ENCODE results near the gene NTNG1.

Gene NTNG1

DNA sequence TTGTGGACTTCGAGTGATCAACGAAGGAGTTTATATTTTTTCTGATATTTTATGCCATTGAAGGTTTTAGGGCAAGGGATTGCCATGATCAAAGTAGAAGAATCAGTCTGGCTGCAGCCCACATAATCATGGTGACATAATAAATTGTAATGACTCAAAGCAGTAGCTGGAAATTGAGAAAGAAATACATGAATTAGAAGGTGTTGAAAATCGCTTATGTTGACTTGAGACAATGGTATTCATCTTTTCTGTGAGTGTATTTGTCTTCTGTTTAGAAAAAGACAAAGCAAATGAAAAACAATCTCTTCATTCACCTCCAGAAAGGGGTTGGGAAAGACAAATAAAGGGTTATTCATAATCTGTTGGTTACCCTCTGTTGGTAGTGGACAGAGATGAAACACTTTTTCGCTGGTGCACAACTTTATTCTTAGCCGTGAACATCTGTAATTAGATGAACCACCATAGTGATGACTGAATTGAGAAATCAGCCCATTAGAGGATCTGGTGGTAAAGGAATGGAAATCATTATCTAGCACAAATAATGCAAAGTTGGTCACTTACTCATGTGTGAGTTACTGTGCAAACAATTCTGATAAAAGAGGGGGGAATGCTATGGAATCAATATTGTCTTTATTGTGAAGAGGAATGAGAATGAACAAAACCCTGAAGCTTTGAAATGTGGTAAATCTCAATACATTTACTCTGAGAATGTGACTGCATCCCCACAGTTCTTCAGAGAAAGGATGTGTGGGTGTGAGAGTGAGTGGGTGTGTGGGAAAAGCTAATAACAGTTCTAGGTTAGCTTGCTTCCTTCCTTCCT is 121.8 kb downstream of the NTNG1 start:
- no peak for DNase-seq

DNA sequence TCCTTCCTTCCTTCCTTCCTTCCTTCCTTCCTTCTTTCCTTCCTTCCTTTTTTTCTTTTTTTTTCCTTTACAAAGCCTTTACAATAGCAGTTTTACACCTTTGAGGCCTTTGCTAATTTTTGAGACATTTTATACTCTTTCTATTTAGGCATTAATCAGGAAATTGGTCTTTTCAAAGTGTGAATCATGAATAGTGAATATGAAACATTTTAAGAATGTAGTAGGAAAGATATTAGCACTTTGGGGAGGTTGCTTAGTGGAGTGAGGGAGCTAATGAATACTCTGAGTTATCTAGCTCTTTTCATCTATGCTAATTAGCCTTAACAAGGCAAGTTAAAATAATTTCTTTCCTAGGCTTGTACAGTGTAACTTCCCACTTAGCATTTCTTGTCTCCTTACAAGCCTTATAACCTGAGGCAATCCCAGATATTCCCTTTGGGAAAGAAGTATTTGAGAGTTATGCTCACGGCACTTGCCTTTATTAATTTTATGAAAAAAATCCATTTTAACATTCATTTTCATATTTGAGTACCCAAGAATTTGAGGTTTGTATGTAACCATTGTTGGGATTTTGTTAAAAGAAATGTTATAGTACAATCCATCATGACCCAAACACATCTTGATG is 122.6 kb downstream of the NTNG1 start:
- DNase-seq, result no peak

DNA sequence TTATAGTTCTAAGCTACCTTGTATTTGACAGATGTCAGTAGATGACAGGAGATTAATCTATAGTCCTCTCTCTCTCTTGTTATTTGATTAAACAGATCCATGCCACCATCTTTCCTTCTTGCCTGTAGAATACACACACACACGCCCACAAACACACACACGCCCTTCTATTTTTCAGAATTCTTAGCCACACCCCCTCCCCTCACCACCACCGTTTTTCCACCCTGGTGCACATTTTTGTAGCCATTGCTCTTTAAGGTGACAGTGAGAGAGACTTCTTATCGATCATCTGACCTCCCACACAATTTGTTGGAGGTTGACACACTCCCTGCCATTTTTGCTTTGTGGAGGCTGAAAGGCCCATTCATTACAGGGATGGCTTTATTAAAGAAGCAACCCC is 123.2 kb downstream of the NTNG1 start:
- DNase-seq, result no peak

DNA sequence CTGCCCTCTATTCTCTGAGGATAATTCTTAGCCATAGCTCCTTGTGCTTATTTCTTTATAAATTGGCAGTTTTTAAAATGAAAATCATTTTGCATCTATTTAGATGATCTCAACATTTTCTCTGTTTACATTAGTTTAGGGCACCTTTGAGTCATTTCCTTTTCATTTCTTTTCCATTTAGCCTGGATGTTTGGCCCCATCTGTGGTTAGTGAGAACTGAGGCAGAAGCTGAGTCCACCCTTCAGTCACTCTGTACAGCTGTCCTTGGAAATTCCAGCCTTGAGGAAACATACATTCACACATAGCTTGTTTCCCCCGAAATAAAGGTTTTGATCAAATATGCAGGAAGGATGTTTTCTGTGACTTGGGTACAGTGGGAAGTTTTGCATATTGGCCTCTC is 123.7 kb downstream of the NTNG1 start:
- no peak for DNase-seq

DNA sequence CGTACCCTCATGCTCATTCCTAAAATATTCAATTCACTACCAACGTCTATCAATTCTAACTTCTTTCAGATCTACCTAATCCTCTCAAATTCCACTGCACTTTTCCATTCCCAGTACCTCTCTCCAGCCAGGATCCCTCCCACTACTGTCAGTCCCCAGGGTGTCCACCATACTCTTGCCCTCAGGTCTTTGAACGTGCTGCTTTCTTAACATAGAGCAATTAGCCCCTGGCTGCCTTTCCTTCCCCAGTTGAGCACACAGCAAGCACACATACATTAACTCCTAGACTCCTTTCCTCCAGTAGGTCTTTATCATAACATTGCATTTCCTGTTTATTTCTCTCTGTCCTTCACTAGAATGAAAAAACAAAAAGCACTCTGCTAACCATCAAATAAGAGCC is 126.7 kb downstream of the NTNG1 start:
- no peak for DNase-seq

DNA sequence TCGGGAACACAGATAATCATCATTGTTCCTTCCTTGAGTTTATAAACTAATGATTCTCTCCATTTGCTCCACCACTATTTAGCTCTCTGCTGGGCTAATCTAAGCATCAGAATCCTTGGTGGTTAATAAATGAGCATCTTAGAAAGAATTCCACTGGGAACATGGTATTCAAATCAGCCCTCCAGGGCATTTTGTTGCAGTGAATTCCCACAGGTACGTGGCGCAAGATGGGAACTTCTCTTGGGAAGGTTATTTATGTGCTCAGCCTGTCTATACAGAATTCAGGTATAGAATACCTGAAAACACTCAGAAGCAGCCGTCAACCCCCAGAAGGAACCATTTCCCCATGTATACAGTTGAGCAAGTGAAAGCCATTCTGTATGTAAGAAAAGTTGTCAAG is 131.5 kb downstream of the NTNG1 start:
- no peak for DNase-seq

DNA sequence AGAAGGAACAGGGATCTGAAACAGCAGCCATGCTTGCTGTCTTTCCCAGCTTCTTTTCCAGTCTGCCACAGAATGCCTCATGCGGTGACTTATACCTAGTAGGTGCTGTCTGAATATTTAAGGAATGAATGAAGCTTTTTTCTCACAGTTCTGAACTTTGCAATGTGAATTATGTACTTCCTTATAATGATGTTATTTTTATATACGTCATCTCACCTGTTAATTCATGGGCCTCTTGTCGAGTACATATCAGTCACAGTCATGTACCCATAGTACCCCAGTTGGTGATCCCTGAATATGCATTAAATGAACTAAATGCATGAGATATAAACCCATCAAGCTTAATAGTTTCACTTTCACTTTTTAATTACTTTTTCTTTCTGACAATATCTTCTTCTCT is 132.7 kb downstream of the NTNG1 start:
- DNase-seq, result no peak

DNA sequence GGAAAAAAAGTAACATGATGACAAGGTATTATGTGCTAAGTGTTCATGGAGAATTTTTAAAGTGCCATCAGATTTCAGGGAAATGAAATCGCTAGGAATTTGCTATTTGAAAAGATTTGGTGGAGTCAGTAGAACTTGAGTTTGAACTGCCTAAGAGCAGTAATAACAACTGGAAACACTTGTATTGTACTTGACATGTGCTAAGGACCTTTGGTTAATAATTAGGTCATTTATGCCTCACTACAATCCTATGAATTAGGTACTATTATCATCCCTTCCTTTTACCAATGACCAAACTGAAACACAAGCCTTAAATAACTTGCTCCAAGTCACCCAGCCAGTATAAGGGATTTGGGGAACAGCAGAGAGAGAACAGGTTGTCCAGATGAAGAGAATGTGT is 133.4 kb downstream of the NTNG1 start:
- no peak for DNase-seq

DNA sequence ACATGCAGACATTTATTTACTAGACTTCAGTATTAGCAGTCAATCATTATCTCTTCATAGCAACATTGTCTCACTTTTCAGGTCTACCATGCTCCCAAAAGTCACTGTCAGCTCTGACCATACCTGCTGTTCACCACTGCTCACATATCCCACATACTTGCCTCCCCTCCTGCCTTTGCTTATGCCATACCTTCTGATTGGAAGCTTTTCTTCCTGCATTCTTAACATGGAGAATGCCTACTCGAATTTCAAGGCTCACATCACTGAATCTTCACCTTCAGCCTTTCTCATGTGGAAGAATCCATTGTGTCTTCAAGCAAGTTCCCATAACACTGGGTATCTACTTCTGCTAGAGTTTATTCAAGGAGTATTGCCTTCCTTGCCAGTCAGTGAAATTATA is 135.4 kb downstream of the NTNG1 start:
- no peak for DNase-seq

DNA sequence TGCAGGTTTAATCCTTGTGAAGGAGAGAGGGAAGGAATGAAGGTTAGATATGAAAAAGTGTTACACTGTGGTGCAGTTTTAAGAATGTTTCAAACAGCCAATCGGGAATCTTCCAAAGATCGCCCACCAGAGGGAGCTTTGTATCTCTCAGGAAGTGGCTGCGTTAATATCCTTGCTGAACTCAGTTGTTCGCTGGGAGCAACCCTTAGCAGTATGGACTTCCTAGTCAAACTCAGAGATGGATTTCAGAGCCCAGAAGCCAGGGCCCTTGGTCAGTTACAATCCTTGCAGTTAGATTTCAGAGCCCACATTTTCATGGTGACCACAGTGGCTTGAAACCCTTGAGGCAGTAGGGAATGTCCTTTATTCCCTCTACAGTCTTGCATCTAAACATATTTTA is 136.2 kb downstream of the NTNG1 start:
- DNase-seq, result peak; percentile 4

DNA sequence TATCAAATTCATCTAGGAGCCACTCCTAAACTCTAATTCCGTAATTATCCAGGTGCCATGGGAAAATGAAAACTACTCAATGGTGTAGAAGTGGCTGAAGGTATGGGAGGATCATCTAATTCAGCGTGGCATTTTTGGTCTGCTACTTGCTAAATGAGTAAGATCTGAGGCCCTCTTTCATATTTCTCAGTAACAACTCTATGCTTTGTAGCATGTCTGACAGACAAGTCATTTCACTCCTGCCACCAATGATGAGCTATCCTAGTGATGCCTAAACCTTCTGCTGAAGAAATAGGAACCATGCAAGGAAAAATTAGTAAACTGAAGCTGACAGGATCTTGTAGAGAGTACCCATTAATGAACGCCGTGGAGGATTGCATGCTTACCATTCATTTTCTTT is 145.3 kb downstream of the NTNG1 start:
- DNase-seq, result no peak

DNA sequence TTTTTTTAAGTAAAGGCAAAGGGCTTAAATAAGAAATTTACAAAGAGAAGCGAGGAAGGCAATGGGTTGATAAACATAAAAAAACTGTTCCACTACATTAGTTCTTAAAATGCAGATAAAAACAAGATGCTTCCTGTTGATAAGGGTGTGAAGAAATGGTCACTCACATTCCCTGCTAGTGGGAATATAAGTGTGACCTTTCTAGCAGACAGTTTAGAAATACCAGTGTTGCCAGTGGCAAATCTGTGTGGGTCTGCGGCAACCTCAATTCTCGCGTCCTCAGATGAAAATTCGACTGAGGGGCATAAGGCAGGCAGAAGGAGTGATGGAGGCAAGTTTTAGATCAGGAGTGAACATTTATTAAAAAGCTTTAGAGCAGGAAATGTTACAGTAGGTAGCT is 151.1 kb downstream of the NTNG1 start:
- DNase-seq, result no peak

DNA sequence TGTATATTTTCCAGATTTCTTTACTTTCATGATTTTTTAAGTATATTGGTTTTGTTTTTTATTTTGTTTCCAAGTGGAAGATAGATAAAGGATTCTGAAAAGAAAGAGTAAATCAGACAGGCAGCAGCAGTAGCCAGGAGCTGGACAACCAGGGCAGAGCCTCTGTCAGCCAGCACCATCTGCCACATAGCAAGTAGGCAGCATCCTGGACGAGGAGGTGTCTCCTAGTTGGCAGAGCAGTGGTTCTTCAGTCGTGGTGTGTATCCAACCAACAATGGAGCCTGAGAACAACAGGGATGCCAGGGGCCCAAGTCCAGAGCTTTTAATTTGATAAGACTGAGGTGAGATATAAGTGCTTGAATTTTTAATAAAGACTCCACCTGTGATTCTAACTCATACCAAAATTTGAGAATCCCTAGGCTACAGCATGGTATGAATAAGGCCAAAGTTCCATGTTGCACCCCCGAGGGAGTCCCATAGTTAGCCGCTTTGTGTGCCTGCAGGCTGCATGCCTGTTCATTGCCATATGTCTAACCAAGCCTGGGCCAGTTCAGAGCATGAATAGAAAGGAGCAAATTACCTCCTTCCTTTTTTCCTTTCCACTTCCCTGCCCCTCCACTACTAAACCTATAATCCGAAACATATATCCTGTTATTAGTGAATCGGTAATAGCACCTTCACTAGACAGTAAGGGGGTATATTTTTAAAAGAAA is 153.2 kb downstream of the NTNG1 start:
- no peak for DNase-seq

DNA sequence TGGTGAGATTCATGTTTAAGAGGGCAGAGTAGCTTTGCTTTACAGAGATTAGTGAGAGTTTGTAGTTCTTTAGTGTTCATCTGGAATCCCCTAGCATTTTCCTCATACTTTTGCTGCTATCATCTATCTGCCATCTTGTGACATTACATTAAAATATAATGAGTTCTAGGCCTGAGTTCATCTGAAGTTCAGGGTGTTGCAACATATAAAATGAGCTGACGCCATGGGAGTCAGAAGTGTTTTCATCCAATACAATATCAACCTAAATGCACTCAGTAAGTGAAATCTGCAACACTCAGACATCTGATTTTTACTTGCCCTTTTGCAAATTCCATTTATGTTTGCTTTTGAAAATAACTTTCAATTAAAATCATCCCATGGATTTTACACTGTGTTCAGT is 153.8 kb downstream of the NTNG1 start:
- DNase-seq, result no peak

DNA sequence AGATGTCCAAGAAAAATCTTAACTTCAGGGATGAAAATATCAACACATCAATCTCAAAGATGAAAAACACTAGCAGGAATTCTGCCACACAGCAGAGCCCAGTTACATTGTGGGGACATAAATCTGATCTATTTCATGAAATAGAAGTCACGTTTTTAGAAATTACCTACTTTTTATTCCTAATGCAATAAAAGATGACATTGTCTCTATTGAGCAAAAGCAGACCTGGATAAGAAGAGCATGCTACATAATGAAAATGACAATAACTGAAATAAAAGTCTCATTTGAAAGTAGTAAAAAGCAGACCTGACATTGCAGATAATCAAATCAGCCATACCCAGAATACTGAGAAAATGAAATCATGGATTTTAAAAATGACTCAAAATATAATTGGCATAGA is 156.8 kb downstream of the NTNG1 start:
- no peak for DNase-seq

DNA sequence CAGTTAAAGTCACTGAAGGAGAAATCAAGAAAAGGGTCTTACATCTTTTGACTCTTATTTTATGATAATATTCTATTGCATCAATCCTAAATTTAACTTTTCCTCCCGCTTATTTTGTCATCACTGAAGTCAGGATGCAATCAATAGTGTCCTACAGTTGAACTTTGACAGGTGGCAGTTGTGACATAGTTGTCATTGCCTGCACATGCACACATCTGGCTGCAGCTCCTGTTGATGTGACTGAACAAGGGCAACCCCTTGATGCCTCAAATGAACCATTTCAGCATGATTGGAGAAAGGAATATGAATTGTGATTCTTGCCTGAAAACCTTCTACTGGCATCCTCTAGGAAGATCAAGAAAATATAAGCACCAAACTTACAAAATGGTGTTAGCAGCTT is 157.7 kb downstream of the NTNG1 start:
- no peak for DNase-seq

DNA sequence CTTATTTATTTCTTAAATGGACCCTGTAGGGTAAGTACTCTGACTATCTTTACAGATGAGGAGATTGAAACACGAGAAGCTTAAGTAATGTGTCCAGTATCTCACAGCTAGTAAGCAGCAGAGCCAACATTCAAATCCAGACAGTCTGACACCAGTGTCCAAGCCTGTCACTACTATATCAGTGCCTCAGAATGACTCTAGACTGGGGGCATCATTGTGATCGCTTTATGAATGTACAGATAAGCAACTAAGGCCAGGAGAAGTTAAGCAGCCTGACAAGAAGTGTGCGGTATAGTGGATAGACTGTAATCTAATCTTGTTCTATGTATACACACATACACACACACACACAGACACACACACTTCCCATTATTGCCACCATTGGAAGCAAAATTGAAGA is 158.7 kb downstream of the NTNG1 start:
- DNase-seq, result no peak

DNA sequence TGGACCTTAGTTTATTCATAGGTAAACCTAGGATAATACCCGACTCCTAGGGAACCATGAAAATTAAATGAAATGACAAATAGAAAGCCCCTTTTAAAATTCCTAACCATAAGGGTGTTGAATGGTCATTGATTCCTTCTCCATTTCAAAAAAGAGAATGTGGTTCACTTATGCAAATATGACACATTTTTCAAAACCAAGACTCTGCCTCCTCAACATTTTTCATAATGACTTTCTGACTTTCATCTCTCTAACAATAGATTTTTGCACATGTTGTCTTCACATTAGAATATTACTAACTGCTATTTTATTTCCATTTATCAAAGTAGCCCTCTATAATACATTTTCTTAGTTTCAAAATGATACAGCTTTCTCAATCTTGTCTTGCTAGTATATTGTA is 169.1 kb downstream of the NTNG1 start:
- DNase-seq, result no peak

DNA sequence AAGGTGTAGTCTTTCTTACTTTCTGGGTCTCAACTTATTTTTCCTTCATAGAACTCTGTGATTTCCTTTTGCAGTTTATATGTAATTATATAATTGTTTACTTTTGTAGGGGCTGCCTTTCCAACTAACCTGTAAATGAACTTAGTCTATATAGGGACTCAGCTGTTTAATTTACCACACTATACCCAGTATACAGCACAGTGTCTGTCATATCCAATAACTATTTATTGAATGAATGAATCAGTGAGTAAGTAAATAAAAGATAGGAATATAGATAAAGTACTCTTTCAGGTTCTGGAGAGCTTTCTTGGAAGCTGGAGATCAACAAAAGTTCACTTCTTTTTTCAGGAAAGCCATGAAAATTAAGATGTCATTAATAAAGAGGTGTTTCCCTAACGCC is 174.8 kb downstream of the NTNG1 start:
- no peak for DNase-seq

DNA sequence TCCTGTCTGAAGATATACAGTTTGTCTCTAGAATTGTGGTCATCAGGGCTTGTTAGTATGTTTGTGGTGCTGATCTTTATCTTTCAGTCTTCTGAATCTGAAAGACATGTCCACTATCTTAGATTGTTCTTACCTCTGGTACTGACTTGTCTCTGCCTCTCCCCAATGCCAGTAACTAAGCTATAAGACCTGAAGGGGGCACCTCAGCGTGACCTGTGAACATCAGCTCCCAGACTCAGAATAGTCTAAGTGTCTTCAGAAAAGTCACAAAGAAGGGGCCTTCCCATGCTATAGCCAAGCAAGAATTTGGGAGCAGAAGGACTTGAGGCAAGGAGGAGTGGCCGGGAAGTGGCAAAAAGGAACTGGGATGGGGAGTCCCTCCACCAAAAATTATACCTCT is 178.1 kb downstream of the NTNG1 start:
- no peak for DNase-seq

DNA sequence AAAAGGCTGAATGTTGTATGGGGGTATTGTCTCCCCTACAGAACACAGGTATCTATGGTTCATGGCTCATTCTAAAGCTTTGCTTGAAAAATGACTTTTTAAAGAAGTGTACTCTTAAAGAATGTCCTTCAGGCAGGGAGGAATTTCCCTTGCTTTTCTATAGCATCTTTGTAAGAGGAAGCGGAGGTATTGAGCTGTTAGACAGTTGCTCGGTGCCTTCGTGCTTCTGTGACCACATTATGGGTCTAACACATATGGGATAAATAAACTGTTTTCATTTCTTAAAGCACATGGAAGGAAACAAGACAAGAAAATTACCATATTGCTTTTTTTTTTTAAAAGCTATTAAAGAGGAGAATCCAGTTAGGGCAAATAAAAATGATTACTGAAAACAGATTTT is 182.9 kb downstream of the NTNG1 start:
- DNase-seq, result no peak

DNA sequence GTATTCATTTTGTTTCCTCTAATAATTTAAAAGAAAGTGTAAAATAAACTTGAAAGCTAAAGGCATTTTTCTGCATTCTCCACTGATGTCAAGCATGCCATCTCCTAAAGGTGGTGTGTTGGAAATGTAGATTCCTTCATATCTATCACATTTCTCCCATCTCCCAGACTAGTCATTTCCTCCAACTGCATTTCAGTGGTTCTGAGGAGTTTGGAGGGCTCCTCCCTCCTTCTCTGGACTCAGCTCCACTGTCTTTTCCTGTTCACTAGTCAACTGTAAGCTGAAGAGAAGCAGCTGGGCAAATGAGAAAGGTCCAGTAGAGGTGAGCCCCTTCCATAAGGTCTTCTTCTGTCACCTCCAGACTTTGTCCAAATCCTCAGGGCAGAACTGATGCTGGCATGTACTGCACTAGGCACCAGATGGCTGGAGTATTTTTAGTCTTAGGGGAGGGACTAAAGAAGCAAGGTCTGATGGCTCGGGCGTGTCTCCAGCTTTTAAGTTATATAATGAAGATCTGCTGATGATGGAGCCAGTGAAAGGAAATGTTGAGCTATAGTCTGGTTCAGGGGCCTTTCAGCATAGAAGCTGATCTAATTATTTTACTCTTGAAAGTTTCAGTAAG is 186.1 kb downstream of the NTNG1 start:
- no peak for DNase-seq

DNA sequence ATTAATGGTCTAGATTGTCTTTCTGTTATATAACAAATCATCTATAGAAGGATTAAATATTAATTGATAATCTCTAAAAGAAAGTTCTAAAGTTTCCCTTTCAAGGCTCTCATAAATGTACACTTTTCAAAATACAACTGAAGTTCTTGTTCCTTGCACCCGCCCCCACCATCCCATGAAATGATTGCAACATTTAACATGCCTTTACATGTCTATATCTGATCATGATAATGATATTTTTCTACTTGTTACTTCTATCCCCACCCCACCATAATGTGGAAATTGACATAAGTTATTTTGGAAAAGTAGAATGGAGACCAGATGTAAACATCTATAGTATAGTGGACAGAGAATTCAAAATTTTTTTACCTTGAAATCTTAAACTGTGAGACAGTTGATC is 186.6 kb downstream of the NTNG1 start:
- DNase-seq, result no peak
